Stimulated activated CD4-positive, alpha-beta T cell treated with anti-CD3 and anti-CD28 coated beads, Interleukin-4, amount 100 ng/mL, for 24 hours (primary cell): ENCODE results near the gene E2F4.

Source experiments
- DNase-seq: peaks from one replicate; pipeline ENCODE4 v3.0.0-alpha.2; 2020

Gene E2F4

GRCh38 chr16:67237396-67238277 is 45.7 kb downstream of the E2F4 start:
- DNase-seq = no peak

- DNase-seq = no peak
These were observed 46.3 kb downstream of the E2F4 start for GRCh38 chr16:67238278-67238575.

- DNase-seq = no peak
These were observed 47.0 kb downstream of the E2F4 start for GRCh38 chr16:67238806-67239470.

GRCh38 chr16:67240506-67240905 is 48.6 kb downstream of the E2F4 start:
- DNase-seq = no peak

- DNase-seq = no peak
These were observed 49.3 kb downstream of the E2F4 start for GRCh38 chr16:67241008-67241900.

GRCh38 chr16:67242138-67242730 is 50.3 kb downstream of the E2F4 start:
- no peak for DNase-seq

- DNase-seq = no peak
These were observed 51.5 kb downstream of the E2F4 start for GRCh38 chr16:67243481-67243880.

- DNase-seq = peak; percentile 83
These were observed 52.6 kb downstream of the E2F4 start for GRCh38 chr16:67244387-67245185.

- no peak for DNase-seq
These were observed 53.2 kb downstream of the E2F4 start for GRCh38 chr16:67245186-67245585.

GRCh38 chr16:67245674-67246080 is 53.7 kb downstream of the E2F4 start:
- DNase-seq = no peak

- DNase-seq = peak; percentile 38
These were observed 54.3 kb downstream of the E2F4 start for GRCh38 chr16:67246081-67246755.

- no peak for DNase-seq
These were observed 54.8 kb downstream of the E2F4 start for GRCh38 chr16:67246756-67247191.

GRCh38 chr16:67247192-67248072 is 55.5 kb downstream of the E2F4 start, which contains the start of gene FHOD1:
Gene FHOD1, minus strand, starts transcription at chr16:67247481. Its CDS starts 71 bp downstream, at chr16:67247410.
- peak; percentile 97 for DNase-seq

GRCh38 chr16:67248073-67248400 is 56.1 kb downstream of the E2F4 start:
- DNase-seq = no peak
